Colon (tissue), 2 donors: ENCODE measurements around the gene RANBP10.

Experiments used
- FAIRE-seq: peaks from 2 replicates; lab custom pipeline; 2012; peaks lifted over from hg19 to GRCh38; lab: Jason Lieb, UNC
- donor health status: control.
- donor health status: control.

Gene RANBP10

DNA sequence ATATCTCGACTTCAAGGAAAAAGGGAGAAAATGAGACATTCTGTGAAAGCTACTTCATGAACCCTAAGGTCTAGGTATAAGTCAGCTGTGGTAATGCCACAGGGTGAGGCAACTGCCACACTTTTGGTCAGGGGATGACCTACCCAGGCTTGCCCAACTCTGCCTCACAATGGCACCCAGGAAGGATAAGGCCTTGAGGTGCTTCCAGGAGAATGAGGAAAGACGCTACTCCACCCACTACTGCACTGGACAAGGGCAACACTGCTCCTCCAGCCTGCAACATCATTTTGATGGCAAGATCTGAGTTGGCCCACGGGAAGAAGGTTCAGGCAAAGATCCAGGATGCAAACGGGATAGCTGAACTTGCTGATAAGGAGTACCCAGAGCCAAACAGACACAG, 65.2 kb downstream of the RANBP10 start:
- FAIRE-seq, result no peak

- FAIRE-seq, result no peak
Observed at GRCh38 chr16:67740391-67740790, 66.0 kb downstream of the RANBP10 start.

DNA sequence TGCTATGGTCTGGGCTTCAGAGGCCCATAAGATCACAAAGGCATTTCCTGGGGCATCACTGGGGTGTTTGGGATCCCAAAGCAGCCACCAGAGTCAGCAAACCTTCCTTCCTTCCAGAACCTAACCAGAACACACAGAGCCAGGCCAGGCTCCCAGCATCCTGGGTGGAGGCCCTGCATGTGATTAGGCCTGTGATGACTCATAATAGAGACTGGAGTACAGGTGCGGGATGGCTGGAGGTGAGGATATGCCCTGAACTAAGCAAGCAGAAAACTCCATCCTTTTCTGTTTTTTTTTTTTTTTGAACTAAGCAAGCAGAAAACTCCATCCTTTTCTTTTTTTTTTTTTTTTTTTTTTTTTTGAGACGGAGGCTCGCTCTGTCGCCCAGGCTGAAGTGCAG, 69.5 kb downstream of the RANBP10 start:
- no peak for FAIRE-seq

DNA sequence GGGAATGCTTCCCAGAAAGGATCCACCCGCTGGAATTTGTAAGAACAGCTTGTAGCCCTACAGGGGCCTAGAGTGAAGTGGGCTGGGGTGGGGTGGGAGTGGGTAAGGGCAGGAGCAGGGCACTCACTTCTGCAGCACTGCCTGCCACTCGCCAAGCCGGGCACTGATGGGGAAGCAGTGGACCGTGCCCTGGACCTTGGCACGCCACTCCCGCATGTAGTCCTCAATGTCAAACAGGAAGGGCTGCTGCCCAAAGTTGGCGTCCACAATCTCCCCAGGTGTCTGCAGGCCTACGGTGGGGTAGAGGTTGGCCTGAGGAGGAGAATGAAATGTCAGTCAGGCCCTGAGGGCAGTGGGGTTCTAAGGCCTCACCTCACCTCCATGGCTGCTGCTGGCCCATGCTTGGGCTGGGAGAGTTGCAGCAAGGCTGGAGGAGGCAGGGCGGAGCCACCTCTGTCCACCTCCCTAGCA, 71.6 kb downstream of the RANBP10 start:
- FAIRE-seq, result no peak

GRCh38 chr16:67733734-67734470, 72.5 kb downstream of the RANBP10 start:
- FAIRE-seq, result no peak

GRCh38 chr16:67731753-67732095, 74.6 kb downstream of the RANBP10 start:
- FAIRE-seq, result no peak

- FAIRE-seq, result no peak
Observed at GRCh38 chr16:67731071-67731752, 75.1 kb downstream of the RANBP10 start.

- no peak for FAIRE-seq
Observed at GRCh38 chr16:67730326-67730725, 76.0 kb downstream of the RANBP10 start.

- no peak for FAIRE-seq
Observed at GRCh38 chr16:67729636-67730248, 76.6 kb downstream of the RANBP10 start.

DNA sequence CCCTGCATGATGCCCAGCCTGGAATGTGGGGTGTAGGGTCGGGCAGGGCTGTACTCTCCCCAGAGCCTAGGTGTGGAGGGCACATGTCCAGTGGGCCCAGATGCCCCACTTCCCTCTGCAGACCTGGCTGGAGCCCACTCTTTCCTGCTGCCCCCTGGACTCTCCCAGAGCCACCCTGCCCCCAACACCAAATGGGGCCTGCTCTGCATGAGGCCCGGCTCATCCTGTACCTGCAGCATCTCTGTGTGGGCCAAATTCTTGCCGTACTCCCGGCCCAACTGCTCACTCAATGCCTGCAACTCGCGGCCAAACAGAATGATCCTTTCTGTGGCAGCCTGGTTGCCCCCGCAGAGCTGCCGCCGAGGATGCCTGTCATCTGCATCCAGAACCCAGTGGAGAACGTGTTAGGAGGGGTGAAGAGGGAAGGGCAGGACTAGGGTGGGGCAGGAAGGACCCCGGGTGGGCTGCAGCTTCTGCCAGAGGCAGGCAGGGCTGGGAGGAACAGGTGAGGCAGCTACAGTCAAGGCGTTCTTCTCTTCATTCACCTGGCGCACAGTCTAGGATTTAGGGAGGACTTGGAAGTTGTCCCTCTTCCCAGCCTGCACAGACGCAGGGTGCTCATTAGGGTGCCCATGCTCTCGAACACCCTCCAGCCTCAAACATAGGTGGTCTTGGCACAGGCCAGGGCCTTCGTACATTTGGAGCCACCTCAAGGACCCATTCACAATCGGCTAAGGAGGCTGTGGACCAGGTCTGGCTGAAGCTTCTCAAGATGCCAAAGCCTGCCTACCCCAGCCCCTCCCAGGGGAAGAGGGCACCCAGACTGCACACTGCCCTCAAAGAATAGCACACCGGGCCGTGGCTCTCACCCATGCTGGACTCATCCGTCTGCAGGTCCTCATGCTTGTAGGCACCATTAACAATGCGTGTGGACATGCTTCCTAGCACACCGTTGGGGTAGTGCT, 78.6 kb downstream of the RANBP10 start:
- no peak for FAIRE-seq

DNA sequence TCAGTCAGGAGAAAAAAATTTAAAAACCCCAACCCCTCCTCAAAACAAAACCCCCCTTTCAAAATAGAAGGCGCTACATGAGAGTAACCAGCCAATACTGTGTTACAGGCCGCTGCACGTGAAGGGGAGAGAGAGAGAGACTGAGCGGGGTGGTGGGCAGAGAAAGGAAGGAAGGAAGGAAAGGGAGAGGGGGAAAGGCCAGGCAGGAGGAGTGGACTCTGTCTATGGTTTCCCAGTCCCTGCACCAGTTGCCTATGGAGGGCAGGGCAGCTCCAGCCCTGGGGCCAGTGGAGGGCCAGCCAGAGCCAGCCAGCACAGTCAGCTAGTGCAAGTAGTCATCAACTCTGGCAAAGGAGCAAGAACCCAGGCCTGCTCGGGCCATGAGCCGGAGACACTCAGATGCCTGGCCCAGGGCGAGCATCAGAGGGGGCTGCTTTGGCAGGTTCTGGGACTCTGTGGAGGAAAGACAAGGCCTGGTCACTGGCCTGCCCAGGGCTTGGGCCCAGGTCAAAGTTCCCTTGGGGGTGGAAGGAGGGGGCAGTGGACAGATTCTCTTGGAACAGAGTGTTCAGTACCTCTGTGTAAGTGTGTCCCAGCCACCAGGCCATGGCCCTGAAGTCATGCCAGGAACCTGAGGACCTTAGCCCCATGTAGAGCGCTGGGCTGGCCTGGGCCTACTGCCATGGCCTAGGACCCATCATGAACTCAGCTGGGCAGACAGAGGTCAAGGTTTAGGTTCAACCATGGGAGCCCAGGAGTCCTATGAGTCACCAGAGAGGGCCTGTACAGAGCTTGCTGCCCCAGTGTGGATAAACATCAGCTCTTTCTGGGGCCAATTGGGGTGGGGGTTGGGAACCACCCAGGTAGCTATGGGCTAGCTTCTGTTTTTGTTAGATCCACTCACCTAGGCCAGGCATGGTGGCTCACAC, 80.0 kb downstream of the RANBP10 start:
- FAIRE-seq, result no peak

DNA sequence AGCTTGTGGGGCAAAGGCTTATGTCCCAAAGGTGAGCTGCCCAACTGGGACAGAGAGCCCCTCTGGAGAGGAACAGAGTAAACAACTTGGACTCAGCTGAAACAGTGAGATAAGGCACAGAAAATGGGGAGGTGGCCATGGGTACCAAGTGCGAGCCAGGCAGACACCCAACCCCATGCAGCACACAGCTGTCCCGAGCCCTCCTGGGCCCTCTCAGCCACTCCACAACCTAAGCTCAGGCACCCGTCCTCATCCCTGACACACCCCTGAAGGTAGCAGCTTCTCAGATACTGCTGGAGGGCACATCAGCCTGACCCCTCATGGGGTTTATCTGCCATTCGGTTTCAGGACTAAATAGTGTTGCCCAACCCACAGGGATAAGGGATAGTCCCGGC, 82.5 kb downstream of the RANBP10 start:
- no peak for FAIRE-seq

- FAIRE-seq, result no peak
Observed at GRCh38 chr16:67723151-67723910, 83.0 kb downstream of the RANBP10 start.

GRCh38 chr16:67720236-67720635, 86.1 kb downstream of the RANBP10 start:
- no peak for FAIRE-seq

- no peak for FAIRE-seq
Observed at GRCh38 chr16:67719778-67720144, 86.6 kb downstream of the RANBP10 start.

DNA sequence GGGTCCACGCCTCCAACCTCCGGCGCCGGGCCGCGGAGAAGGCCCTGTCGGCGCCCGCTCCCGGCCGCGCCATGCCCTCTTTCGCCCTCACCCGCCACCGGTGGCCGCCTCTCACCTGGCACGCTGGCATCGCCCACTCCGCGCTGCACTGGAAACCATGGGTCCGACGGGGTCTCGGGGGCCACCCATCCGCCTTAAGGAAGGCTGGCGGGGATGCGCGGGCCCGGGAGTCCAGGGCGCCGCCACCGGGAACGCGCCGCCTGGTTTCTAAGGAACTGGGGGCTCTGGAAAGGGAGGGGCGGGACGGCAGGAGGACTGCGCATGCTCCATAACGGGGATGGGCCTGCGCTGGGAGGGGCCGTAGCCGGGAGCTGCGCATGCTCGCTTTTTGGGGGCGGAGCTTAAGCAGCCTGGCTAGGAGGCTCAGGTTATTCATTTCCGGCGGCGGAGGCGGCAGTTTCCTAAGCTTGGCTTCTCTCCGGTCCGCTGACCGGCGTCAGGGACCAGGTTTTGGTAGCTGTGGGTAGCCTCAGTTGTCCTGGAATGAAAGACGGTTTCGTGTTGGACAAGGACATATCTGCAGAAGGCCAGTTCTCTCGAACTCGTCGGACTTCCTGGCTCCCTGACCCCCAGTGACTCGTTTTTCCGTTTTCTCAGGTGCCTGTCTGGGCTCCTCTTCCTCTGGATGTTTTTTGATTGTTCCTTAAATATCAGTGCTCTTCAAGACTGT, 87.1 kb downstream of the RANBP10 start, which contains the start of gene GFOD2:
GFOD2 (minus strand) TSS at position 269 of the 730 bp plus-strand sequence. CDS start 33,601 bp downstream, outside the sequence.
- FAIRE-seq, result no peak

DNA sequence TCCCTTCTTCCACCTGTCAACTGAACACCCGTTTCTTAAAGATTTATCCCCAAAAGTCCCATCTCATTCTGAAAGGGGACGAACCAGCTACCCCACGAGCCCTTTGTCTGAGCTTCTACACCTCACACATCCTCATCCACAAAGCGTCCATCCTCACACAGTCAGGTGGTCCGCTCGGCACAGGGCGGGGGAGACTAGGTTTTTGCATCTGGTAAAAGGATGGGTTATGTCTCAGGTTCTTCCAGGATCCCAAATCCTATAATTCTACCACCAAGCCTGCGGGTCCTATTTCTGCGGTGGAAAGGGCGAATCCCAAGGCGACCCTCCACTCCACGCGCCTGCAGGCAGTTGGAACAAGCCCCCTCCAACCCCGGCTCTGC, 87.7 kb downstream of the RANBP10 start:
- no peak for FAIRE-seq

DNA sequence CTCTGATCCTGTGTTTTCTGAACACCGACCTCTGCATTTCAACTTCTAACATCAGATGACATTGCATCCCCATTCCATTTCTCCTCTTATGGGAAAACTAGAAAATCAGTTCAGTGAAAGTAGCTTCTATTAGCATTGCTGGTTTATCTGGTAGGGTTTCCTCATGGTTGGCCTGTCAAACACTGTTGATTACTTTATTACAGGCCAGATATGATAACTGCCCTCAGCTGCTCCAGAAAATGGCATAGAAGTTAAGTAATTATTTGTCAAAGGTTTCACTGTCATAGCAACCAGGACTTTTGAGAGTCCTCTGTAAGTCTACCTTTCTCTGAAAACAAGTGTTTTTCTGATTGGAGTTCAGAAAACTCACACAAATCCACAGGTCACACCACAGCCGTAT, 90.3 kb downstream of the RANBP10 start:
- FAIRE-seq, result no peak

- FAIRE-seq, result no peak
Observed at GRCh38 chr16:67714522-67714921, 91.8 kb downstream of the RANBP10 start.
